K562 (cell line): ENCODE results near the gene ASCC2. TPM values are rescaled to one million over a fixed set of nuclear protein-coding genes. Genes with fewer than 3 reads are reported as not detected.

Source experiments
- BMI1 ChIP-seq: fragments of 150-350 bp; IDR thresholded peaks from 2 replicates; pipeline ENCODE4 v1.6.1; 2014; ENCODE audit warnings: low read length
- CTBP1 ChIP-seq: fragments of 450-650 bp; IDR thresholded peaks from 2 replicates; pipeline ENCODE4 v1.6.1; 2016; ENCODE audit warnings: borderline replicate concordance
- FOXO4 ChIP-seq: fragments of 450-650 bp; formaldehyde crosslinking; IDR thresholded peaks from 2 replicates; pipeline ENCODE4 v1.4.0; 2020; ENCODE audit warnings: mild to moderate bottlenecking, moderate library complexity
- FOXP4 ChIP-seq: sonication (generic); formaldehyde crosslinking; IDR thresholded peaks from 2 replicates; pipeline ENCODE4 v1.8.0; 2022; ENCODE audit warnings: mild to moderate bottlenecking, missing genetic modification reagents, borderline replicate concordance
- HDAC1 ChIP-seq, 2 experiments: fragments of 450-650 bp; IDR thresholded peaks; 2 replicates each; pipeline ENCODE4 v1.6.1; 2016 to 2017; ENCODE audit warnings: inconsistent platforms in 1 of 2, mild to moderate bottlenecking in 1 of 2, moderate library complexity in 1 of 2
- HDGF ChIP-seq: fragments of 450-650 bp; IDR thresholded peaks from 2 replicates; pipeline ENCODE4 v1.6.1; 2016
- HES1 ChIP-seq: fragments of 450-650 bp; IDR thresholded peaks from 2 replicates; pipeline ENCODE4 v1.6.1; 2016; ENCODE audit warnings: low read depth, mild to moderate bottlenecking, moderate library complexity
- MAX ChIP-seq: sonication (generic); formaldehyde crosslinking; IDR thresholded peaks from 2 replicates; pipeline ENCODE4 v1.9.0; 2022; ENCODE audit warnings: mild to moderate bottlenecking, missing genetic modification reagents
- MECOM ChIP-seq: fragments of 250-450 bp; sonication (Bioruptor Pico); IDR thresholded peaks from 2 replicates; pipeline ENCODE4 v1.8.0; 2022; ENCODE audit warnings: inconsistent platforms
- MLLT1 ChIP-seq, 2 experiments: fragments of 450-650 bp; IDR thresholded peaks; 2 replicates each; pipeline ENCODE4 v1.6.1; 2016
- NFIC ChIP-seq: fragments of 450-650 bp; IDR thresholded peaks from 2 replicates; pipeline ENCODE4 v1.6.1; 2017; ENCODE audit warnings: mild to moderate bottlenecking, inconsistent platforms
- NKRF ChIP-seq: fragments of 450-650 bp; IDR thresholded peaks from 2 replicates; pipeline ENCODE4 v1.6.1; 2016; ENCODE audit warnings: borderline replicate concordance
- POLR2H ChIP-seq: IDR thresholded peaks from 2 replicates; pipeline ENCODE4 v1.6.1; 2016; ENCODE audit warnings: missing genetic modification characterization, low read depth, mild to moderate bottlenecking, control low read depth, missing compliant biosample characterization, moderate library complexity
- SFPQ ChIP-seq: fragments of 200-400 bp; formaldehyde crosslinking; IDR thresholded peaks from 2 replicates; pipeline ENCODE4 v1.6.1; 2017; ENCODE audit warnings: mild to moderate bottlenecking, low read depth, low read length, moderate library complexity
- SIN3A ChIP-seq, 2 experiments: fragments of 150-350 bp in 1 of 2; IDR thresholded peaks; 2 replicates each; pipeline ENCODE4 v1.6.1; 2011 to 2016; ENCODE audit warnings: borderline replicate concordance in 2 of 2, low read depth in 2 of 2, low read length in 2 of 2, mild to moderate bottlenecking in 2 of 2, moderate library complexity in 2 of 2; ENCODE audit not compliant: control insufficient read depth in 1 of 2
- TAL1 ChIP-seq: fragments of 450-650 bp; IDR thresholded peaks from 2 replicates; pipeline ENCODE4 v1.6.1; 2016; ENCODE audit warnings: mild to moderate bottlenecking
- polyA plus RNA-seq, 8 experiments: library from polyadenylated mRNA; depleted of rRNA in 4 of 8; stranded (reverse) in 5 of 8; unstranded in 3 of 8; fragments of >200 nt; fragmentation: Nextera tagmentation in 2 of 8; fragmentation: Illumina TruSeq in 1 of 8; extraction: Ambion mirVana in 2 of 8; extraction: Trizol in 1 of 8; gene quantifications; 2 replicates each; pipeline versions ENCODE4 v1.2.1 to v1.2.3, GENCODE V29; 2011 to 2014; ENCODE audit warnings: inconsistent platforms in 1 of 8, missing spikeins in 1 of 8
- total RNA-seq, 7 experiments: library from RNA; depleted of rRNA in 6 of 7; stranded (reverse); fragments of >200 nt in 6 of 7; fragmentation: Illumina TruSeq in 2 of 7; extraction: Trizol in 2 of 7; gene quantifications; 2 replicates each; pipeline versions ENCODE4 v1.2.1 to v1.2.3, GENCODE V29; 2011 to 2021; ENCODE audit warnings: low replicate concordance in 1 of 7

The ASCC2 gene
- total and polyA plus RNA-seq, 9 of the 15 experiments (the other 6 are each of a cell fraction or from before 2014, with no cell fraction given) = 4.0 to 46.7 (median 26.8) TPM

- TF ChIP-seq SFPQ = no peak
- TF ChIP-seq CTBP1 = peak; percentile 100
- TF ChIP-seq MLLT1 (IDR thresholded peaks at IDR 0.05) = peak in 1 of 2 experiments; percentile 98; a peak in 2 of 4 replicates
- no peak for TF ChIP-seq FOXP4 (CRISPR knock-in tag)
- peak; percentile 87 for TF ChIP-seq NFIC
- TF ChIP-seq TAL1 = peak; percentile 96
- TF ChIP-seq BMI1 = no peak
- no peak for TF ChIP-seq SIN3A (IDR thresholded peaks at IDR 0.05; ENCODE audit: borderline replicate concordance in 2 of 2, control insufficient read depth in 1 of 2, low read depth in 2 of 2, low read length in 2 of 2)
- no peak for TF ChIP-seq FOXO4 (CRISPR knock-in tag)
- peak; percentile 61; the same call in 1 of the 2 replicates for TF ChIP-seq HES1
- TF ChIP-seq HDAC1 (IDR thresholded peaks at IDR 0.05) = peak in 1 of 2 experiments; percentile 95; a peak in 2 of 4 replicates
- no peak for TF ChIP-seq POLR2H (tag)
- TF ChIP-seq MAX (CRISPR knock-in tag) = no peak
- no peak for TF ChIP-seq HDGF
- peak; percentile 40; the same call in 1 of the 2 replicates for TF ChIP-seq NKRF
- peak; percentile 33; the same call in 1 of the 2 replicates for TF ChIP-seq MECOM (CRISPR knock-in tag)
Observed at GRCh38 chr22:29780748-29781676, 57.1 kb downstream of the ASCC2 start (continued).
